A673 (cell line): ENCODE results near the gene IGLL5. TPM values are rescaled to one million over a fixed set of nuclear protein-coding genes. Genes with fewer than 3 reads are reported as not detected.

Source experiments
- BruUV-seq: library from RNA; stranded (reverse); fragments of 400-500 nt; replicated peaks from 2 replicates; lab custom pipeline; 2021; lab: Mats Ljungman, UMichigan
- CTCF ChIA-PET: fragments of 300-600 bp; sonication (Branson Sonifier 250); formaldehyde crosslinking; loops from one replicate; lab custom pipeline; 2022; ENCODE audit warnings: antibody characterized with exemption; lab: Charles Lee
- POLR2A ChIA-PET: fragments of 300-600 bp; sonication (Branson Sonifier 250); formaldehyde crosslinking; loops from one replicate; lab custom pipeline; 2022; ENCODE audit warnings: antibody characterized with exemption; ENCODE audit not compliant: low non-redundant PET; lab: Charles Lee
- DNase-seq: peaks from one replicate; pipeline ENCODE4 v3.0.0-alpha.2; 2015; ENCODE audit warnings: low spot score
- H3K27ac ChIP-seq: fragments of 200-600 bp; sonication (generic); 2 replicates; pipeline ENCODE4 v1.5.1; 2016; ENCODE audit warnings: mixed run types, low read depth, mild to moderate bottlenecking, mixed read lengths, antibody characterized with exemption, low read length; ENCODE audit not compliant: poor library complexity, severe bottlenecking
- H3K27me3 ChIP-seq: fragments of 200-600 bp; sonication (generic); replicated peaks from 2 replicates; pipeline ENCODE4 v1.6.1; 2017; ENCODE audit warnings: mixed run types, low read depth, mild to moderate bottlenecking, mixed read lengths, antibody characterized with exemption, low read length; ENCODE audit not compliant: insufficient read depth, poor library complexity
- H3K36me3 ChIP-seq: fragments of 200-600 bp; sonication (generic); 2 replicates; pipeline ENCODE4 v1.6.1; 2016; ENCODE audit warnings: mixed run types, mild to moderate bottlenecking, mixed read lengths, antibody characterized with exemption, low read length; ENCODE audit not compliant: insufficient read depth, poor library complexity, severe bottlenecking
- H3K4me1 ChIP-seq: fragments of 200-600 bp; sonication (generic); 2 replicates; pipeline ENCODE4 v1.6.1; 2017; ENCODE audit warnings: mixed run types, mild to moderate bottlenecking, mixed read lengths, antibody characterized with exemption, low read length; ENCODE audit not compliant: insufficient read depth, poor library complexity, severe bottlenecking
- H3K4me3 ChIP-seq: fragments of 200-600 bp; sonication (generic); 2 replicates; pipeline ENCODE4 v1.5.1; 2016; ENCODE audit warnings: low read depth, mixed run types, mild to moderate bottlenecking, mixed read lengths, low read length; ENCODE audit not compliant: poor library complexity, severe bottlenecking
- H3K9me3 ChIP-seq: fragments of 200-600 bp; sonication (generic); 2 replicates; pipeline ENCODE4 v1.6.1; 2016; ENCODE audit warnings: mixed run types, low read depth, mild to moderate bottlenecking, mixed read lengths, antibody characterized with exemption, low read length; ENCODE audit not compliant: poor library complexity, severe bottlenecking
- CTCF ChIP-seq: fragments of 300-800, 200-600 bp; sonication (generic); conservative IDR thresholded peaks from 2 replicates; pipeline ENCODE4 v1.5.1; 2017; ENCODE audit warnings: low read depth, mild to moderate bottlenecking, antibody characterized with exemption, low read length, moderate library complexity, mixed read lengths
- EZH2 ChIP-seq: fragments of 200-600 bp; sonication (generic); IDR thresholded peaks from 2 replicates; pipeline ENCODE4 v1.6.1; 2017; ENCODE audit warnings: borderline replicate concordance, low read depth, mild to moderate bottlenecking, mixed read lengths, antibody characterized with exemption, low read length; ENCODE audit not compliant: poor library complexity, severe bottlenecking
- intact Hi-C: fragments of 100-400 bp; cut with micrococcal nuclease; formaldehyde crosslinking; loops from one replicate; pipeline ENCODE4 v1.10.0; 2022; ENCODE audit not compliant: unreplicated experiment
- total RNA-seq: library from RNA; stranded (reverse); gene quantifications from 2 replicates; pipeline ENCODE4 v1.2.3, GENCODE V29; 2021

The IGLL5 gene
- total RNA-seq, 1 experiment from 2014 or later, result not detected

- no peaks in the 10 kb centered on the region for H3K27me3 ChIP-seq
- TF ChIP-seq EZH2 (no peak), CTCF (no peak)
- H3K36me3 ChIP-seq, result no peaks in the 10 kb centered on the region
- BruUV-seq, result no TSS peak
- H3K27ac ChIP-seq, result no peak overlapping the region
- ChIA-PET POLR2A (no interaction called here), CTCF (no interaction called here)
- H3K4me1 ChIP-seq, result no peaks in the 10 kb centered on the region
- no peak for DNase-seq
- H3K9me3 ChIP-seq, result no peaks in the 10 kb centered on the region
- no peak overlapping the region for H3K4me3 ChIP-seq
- intact Hi-C loops, result no loop called here
These were observed 36.9 kb downstream of the IGLL5 start for GRCh38 chr22:22924369-22925145.

- H3K27me3 ChIP-seq, result no peaks in the 10 kb centered on the region
- TF ChIP-seq EZH2 (no peak), CTCF (no peak)
- no TSS peak for BruUV-seq
- no peaks in the 10 kb centered on the region for H3K36me3 ChIP-seq
- no peak overlapping the region for H3K27ac ChIP-seq
- POLR2A ChIA-PET, result no interaction called here
- no peaks in the 10 kb centered on the region for H3K4me1 ChIP-seq
- CTCF ChIA-PET, result no interaction called here
- intact Hi-C loops, result no loop called here
- no peak for DNase-seq
- H3K4me3 ChIP-seq, result no peak overlapping the region
- no peaks in the 10 kb centered on the region for H3K9me3 ChIP-seq
These were observed 37.7 kb downstream of the IGLL5 start for GRCh38 chr22:22925146-22925804.

GRCh38 chr22:22925805-22926369, 38.3 kb downstream of the IGLL5 start:
- Histone ChIP-seq H3K27me3 (no peaks in the 10 kb centered on the region), H3K9me3 (no peaks in the 10 kb centered on the region), H3K4me3 (no peak overlapping the region), H3K27ac (no peak overlapping the region), H3K4me1 (no peaks in the 10 kb centered on the region), H3K36me3 (no peaks in the 10 kb centered on the region)
- intact Hi-C loops, result no loop called here
- TF ChIP-seq CTCF, result no peak
- CTCF ChIA-PET, result no interaction called here
- POLR2A ChIA-PET, result no interaction called here
- no peak for DNase-seq
- no TSS peak for BruUV-seq
